GM12891 (cell line): ENCODE measurements around the gene PEX14.

ENCODE experiments used
- POLR2A ChIP-seq: IDR thresholded peaks from 2 replicates; pipeline ENCODE4 v1.6.1; 2011; ENCODE audit warnings: low read depth, low read length, control low read depth
- POU2F2 ChIP-seq: IDR thresholded peaks from 2 replicates; pipeline ENCODE4 v1.6.1; 2011; ENCODE audit warnings: low read depth, mild to moderate bottlenecking, control low read depth, low read length, moderate library complexity

DNA sequence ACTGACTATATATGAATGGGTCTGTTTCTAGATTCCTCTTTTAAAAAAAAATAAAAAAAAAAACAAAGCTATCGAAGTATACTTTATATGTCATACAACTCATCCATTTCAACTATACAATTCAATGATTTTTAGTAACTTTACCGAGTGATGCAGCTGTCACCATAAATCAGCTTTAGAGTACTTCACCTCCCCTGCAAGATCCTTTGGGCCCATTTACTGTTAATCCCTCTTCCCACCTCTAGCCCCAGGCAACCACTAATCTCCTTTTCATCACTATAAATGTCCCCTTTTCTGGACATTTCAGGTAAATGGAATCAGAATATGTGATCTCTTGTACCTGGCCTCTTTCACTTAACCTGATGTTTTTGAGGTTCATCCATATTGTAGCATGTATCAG, 133.9 kb downstream of the PEX14 start:
- TF ChIP-seq POU2F2 (no peak), POLR2A (no peak)
